GM18508 (cell line): ENCODE measurements around the gene EDIL3.
"Not testable (repeated sequence)": the region's sequence is repeated elsewhere in the genome, so short reads cannot be mapped to it uniquely, and the experiment has no call there.

Source experiments
- ATAC-seq: cut with Tn5 transposase; IDR thresholded peaks from one replicate; pipeline ENCODE4 v1.9.1; 2021; ENCODE audit warnings: moderate number of reproducible peaks; ENCODE audit not compliant: insufficient read depth, unreplicated experiment

EDIL3 gene

GRCh38 chr5:84381502-84382362 is 2.9 kb downstream of the EDIL3 start:
- no peak for ATAC-seq

DNA sequence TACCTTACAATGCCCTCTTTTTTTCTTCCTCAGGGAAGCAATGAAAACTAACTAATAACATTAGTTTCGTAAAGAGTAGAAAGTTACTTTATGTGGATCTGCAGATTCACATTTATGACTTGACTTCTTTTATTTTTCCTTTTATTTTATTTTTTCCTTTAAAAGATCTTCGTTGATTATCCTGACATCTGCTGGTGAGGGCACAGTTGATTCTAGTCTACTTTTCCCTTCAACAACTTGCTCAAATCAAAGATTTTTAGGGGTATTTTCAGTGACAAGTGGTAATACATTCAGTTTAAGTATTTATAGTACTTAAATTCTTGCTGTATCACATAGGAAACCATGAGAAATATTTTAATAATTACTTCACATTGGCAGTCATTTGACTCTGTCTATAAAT is 4.9 kb downstream of the EDIL3 start:
- ATAC-seq: no peak

- ATAC-seq: no peak
Measured at GRCh38 chr5:84378961-84379360, 5.7 kb downstream of the EDIL3 start.

DNA sequence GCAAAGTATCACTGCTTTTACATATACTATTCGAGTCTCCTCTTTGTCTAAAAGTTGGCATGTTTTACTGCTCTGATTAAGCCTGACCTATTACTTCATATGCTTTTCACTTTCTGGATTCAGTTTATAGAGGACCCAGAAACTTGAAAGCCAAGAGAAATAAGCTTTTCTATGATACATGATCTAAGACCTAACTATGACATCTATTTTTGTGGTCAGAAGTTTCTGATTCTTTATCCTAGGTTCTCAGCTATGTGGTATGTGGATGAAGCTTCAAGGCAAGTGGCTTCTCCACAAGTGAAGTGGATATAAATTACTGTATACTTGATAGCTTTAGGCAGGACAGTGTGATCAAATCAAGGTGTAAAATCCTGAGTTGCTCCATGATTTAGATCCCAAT is 6.3 kb downstream of the EDIL3 start:
- no peak for ATAC-seq

- no peak for ATAC-seq
Measured at GRCh38 chr5:84376346-84376745, 8.3 kb downstream of the EDIL3 start.

GRCh38 chr5:84374568-84374967 is 10.1 kb downstream of the EDIL3 start:
- no peak for ATAC-seq

GRCh38 chr5:84373506-84373905 is 11.2 kb downstream of the EDIL3 start:
- ATAC-seq: no peak

- ATAC-seq: no peak
Measured at GRCh38 chr5:84372066-84372695, 12.5 kb downstream of the EDIL3 start.

GRCh38 chr5:84370176-84370575 is 14.5 kb downstream of the EDIL3 start:
- ATAC-seq: no peak

GRCh38 chr5:84364043-84364442 is 20.6 kb downstream of the EDIL3 start:
- no peak for ATAC-seq

- no peak for ATAC-seq
Measured at GRCh38 chr5:84362061-84362720, 22.5 kb downstream of the EDIL3 start.

DNA sequence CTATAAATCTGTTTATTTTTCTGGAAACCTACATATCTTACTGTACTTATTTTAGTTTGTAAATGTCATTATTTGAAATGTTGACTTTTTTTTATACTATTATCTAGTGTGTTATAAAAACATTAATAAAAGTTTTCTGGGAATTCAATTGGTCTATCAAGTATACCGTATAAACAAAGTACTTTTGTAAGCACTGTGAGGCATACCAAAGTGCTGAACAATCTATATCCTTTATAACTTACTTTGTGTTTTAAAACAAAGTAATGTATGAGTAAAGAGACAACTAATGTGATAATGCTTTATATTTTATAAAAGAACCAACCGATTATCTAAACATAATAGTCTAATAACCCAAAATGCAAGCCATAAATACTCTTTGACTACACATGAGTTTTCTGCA is 23.1 kb downstream of the EDIL3 start:
- no peak for ATAC-seq

DNA sequence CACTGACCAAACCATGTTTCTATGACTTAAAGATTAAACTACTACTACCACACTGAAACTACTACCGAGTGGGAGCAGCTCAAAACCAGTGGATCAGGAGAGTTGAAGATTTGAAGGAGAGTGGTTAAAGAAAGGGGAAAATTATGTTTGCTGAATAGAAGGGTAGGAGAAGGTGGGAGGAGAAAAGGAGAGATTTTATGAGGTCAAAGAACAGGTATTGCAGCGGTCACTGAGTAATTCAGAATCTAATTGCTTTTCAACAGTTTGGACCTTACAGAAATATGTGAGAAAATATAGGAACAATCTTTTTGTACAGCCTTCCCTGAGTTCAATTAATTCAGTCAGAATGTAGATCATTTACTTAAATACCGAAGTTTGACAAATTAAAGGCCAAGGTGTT is 24.6 kb downstream of the EDIL3 start:
- no peak for ATAC-seq

GRCh38 chr5:84354101-84354500 is 30.6 kb downstream of the EDIL3 start:
- ATAC-seq: no peak

- ATAC-seq: no peak
Measured at GRCh38 chr5:84344788-84345187, 39.9 kb downstream of the EDIL3 start.

DNA sequence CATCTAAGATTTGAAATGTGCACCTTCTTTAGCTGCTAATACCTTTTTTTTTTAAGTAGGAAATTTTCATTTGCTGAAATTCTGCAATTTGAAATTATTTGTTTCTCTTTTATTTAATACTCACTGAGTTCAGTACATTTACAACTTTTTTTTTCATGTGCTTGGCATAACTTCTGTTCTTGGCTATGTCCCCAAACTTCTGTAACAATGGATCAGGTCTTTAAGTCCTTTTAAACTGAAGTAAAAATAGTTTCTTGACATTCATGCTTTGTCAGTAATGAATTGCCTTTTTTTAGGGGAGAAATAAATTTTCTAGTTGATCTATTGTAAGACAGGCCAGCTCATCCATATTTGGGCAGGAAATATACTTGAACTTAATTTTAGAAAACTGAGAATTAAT is 41.5 kb downstream of the EDIL3 start:
- ATAC-seq: no peak

DNA sequence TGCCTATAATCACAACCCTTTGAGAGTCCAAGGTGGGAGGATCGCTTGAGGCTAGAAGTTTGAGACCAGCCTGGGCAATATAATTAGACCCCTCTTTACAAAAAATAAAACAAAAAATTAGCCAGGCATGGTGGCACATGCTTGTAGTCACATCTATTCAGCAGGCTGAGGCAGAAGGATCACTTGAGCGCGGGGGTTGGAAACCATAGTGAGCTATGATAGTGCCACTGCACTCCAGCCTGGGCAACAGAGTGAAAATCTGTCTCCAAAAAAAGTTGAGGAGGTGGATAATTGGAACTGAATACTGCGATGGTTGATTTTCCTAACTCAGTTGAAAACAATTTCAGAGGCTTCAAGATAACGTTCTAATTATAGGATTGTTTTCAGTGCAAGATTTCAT is 52.6 kb downstream of the EDIL3 start:
- ATAC-seq: no peak

GRCh38 chr5:84327591-84327990 is 57.1 kb downstream of the EDIL3 start:
- ATAC-seq: no peak

GRCh38 chr5:84322646-84323045 is 62.0 kb downstream of the EDIL3 start:
- no peak for ATAC-seq

DNA sequence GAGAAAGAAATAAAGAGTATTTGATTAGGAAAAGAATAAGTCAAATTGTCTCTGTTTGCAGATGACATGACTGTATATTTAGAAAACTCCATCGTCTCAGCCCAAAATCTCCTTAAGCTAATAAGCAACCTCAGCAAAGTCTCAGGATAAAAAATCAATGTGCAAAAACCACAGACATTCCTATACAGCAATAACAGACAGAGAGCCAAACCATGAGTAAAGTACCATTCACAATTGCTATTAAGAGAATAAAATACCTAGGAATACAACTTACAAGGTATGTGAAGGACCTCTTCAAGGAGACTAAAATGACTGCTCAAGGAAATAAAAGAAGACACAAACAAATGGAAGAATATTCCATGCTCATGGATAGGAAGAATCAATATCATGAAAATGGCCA is 66.9 kb downstream of the EDIL3 start:
- ATAC-seq: not testable (repeated sequence)

DNA sequence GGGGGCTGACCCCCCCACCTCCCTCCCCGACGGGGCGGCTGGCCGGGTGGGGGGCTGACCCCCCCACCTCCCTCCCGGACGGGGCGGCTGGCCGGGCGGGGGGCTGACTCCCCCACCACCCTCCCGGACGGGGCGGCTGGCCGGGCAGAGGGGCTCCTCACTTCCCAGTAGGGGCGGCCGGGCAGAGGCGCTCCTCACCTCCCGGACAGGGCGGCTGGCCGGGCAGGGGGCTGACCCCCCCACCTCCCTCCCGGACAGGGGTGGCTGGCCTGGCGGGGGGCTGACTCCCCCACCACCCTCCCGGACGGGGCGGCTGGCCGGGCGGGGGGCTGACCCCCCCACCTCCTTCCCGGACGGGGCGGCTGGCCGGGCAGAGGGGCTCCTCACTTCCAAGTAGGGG is 72.4 kb downstream of the EDIL3 start:
- ATAC-seq: not testable (repeated sequence)
